Measurements from ENCODE around the gene IFI27. TPM values are rescaled to one million over a fixed set of nuclear protein-coding genes. Genes with fewer than 3 reads are reported as not detected.

The IFI27 gene
- total RNA-seq, 1 experiment from 2014 or later, result 2.6 TPM

- Histone ChIP-seq H3K4me1 (no peaks in the 10 kb centered on the region), H3K36me3 (ENCODE audit: control insufficient read depth, insufficient read depth, low read length) (no peaks in the 10 kb centered on the region), H3K4me3 (ENCODE audit: low read depth, low read length) (no peak overlapping the region), H3K9me3 (no peaks in the 10 kb centered on the region), H3K27me3 (replicated peaks; ENCODE audit: control insufficient read depth, insufficient read depth, low read length) (no peaks in the 10 kb centered on the region)
- H3K9me3 Mint-ChIP-seq (ENCODE audit: unreplicated experiment), result peaks cover 13% of the 10 kb centered on the region
- H3K27me3 Mint-ChIP-seq (ENCODE audit: insufficient read depth, unreplicated experiment), result peaks cover 3% of the 10 kb centered on the region
- H3K36me3 Mint-ChIP-seq (ENCODE audit: insufficient read depth, unreplicated experiment), result no peaks in the 10 kb centered on the region
- no peak overlapping the region for H3K27ac Mint-ChIP-seq (ENCODE audit: unreplicated experiment)
- no peak overlapping the region for H3K4me3 Mint-ChIP-seq (ENCODE audit: unreplicated experiment)
- POLR2A ChIA-PET, result no interaction called here
- peaks cover 10% of the 10 kb centered on the region for H3K4me1 Mint-ChIP-seq (ENCODE audit: low read depth, unreplicated experiment)
- peak in 1 of 2 experiments; percentile 74 for DNase-seq
- BruUV-seq (replicated peaks), result no TSS peak
- intact Hi-C loops (cut with micrococcal nuclease; ENCODE audit: unreplicated experiment), result loop anchor here (1.0 to 10.0 kb wide), 3 partner anchors 48 to 352 kb away; no protein-coding TSS in a partner anchor
- TF ChIP-seq, protein P1, sequence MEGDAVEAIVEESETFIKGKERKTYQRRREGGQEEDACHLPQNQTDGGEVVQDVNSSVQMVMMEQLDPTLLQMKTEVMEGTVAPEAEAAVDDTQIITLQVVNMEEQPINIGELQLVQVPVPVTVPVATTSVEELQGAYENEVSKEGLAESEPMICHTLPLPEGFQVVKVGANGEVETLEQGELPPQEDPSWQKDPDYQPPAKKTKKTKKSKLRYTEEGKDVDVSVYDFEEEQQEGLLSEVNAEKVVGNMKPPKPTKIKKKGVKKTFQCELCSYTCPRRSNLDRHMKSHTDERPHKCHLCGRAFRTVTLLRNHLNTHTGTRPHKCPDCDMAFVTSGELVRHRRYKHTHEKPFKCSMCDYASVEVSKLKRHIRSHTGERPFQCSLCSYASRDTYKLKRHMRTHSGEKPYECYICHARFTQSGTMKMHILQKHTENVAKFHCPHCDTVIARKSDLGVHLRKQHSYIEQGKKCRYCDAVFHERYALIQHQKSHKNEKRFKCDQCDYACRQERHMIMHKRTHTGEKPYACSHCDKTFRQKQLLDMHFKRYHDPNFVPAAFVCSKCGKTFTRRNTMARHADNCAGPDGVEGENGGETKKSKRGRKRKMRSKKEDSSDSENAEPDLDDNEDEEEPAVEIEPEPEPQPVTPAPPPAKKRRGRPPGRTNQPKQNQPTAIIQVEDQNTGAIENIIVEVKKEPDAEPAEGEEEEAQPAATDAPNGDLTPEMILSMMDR (IDR thresholded peaks at IDR 0.05; ENCODE audit: insufficient read depth in 1 of 2, low read depth in 1 of 2, low read length in 1 of 2, severe bottlenecking in 1 of 2, unreplicated experiment in 1 of 2), result peak; percentile 63 to 70
- CTCF ChIA-PET, result interaction anchor here (0.7 to 1.4 kb wide), 8 partner anchors 9 to 353 kb away, joined by 3 to 11 read pairs (median 5); partner anchors contain the start of genes DDX24 and IFI27L1
Measured at GRCh38 chr14:94132285-94132887, 21.9 kb downstream of the IFI27 start.

GRCh38 chr14:94135476-94135875 lies 24.9 kb downstream of the IFI27 start:
- no peaks in the 10 kb centered on the region for H3K4me1 ChIP-seq
- no TSS peak for BruUV-seq (replicated peaks)
- H3K27me3 ChIP-seq (replicated peaks; ENCODE audit: control insufficient read depth, insufficient read depth, low read length), result no peaks in the 10 kb centered on the region
- CTCF ChIA-PET, result no interaction called here
- POLR2A ChIA-PET, result no interaction called here
- TF ChIP-seq, protein P1 (IDR thresholded peaks at IDR 0.05; ENCODE audit: insufficient read depth in 1 of 2, low read depth in 1 of 2, low read length in 1 of 2, severe bottlenecking in 1 of 2, unreplicated experiment in 1 of 2), result no peak
- Mint-ChIP-seq H3K4me3 (ENCODE audit: unreplicated experiment) (no peak overlapping the region), H3K36me3 (ENCODE audit: insufficient read depth, unreplicated experiment) (no peaks in the 10 kb centered on the region), H3K9me3 (ENCODE audit: unreplicated experiment) (peaks cover 13% of the 10 kb centered on the region), H3K27ac (ENCODE audit: unreplicated experiment) (no peak overlapping the region), H3K4me1 (ENCODE audit: low read depth, unreplicated experiment) (peaks cover under 1% of the 10 kb centered on the region), H3K27me3 (ENCODE audit: insufficient read depth, unreplicated experiment) (peaks cover 6% of the 10 kb centered on the region)
- H3K4me3 ChIP-seq (ENCODE audit: low read depth, low read length), result no peak overlapping the region
- H3K36me3 ChIP-seq (ENCODE audit: control insufficient read depth, insufficient read depth, low read length), result no peaks in the 10 kb centered on the region
- H3K9me3 ChIP-seq, result no peaks in the 10 kb centered on the region
- intact Hi-C loops (cut with micrococcal nuclease; ENCODE audit: unreplicated experiment), result loop anchor here (10.0 kb wide), 2 partner anchors 289 to 349 kb away; no protein-coding TSS in a partner anchor
- DNase-seq, result no peak

- no TSS peak for BruUV-seq (replicated peaks)
- ChIA-PET POLR2A (no interaction called here), CTCF (interaction anchor here (0.8 to 1.4 kb wide), 8 partner anchors 38 to 349 kb away, joined by 3 to 31 read pairs (median 6); partner anchors contain the start of gene PPP4R4)
- Histone ChIP-seq H3K27me3 (replicated peaks; ENCODE audit: control insufficient read depth, insufficient read depth, low read length) (no peaks in the 10 kb centered on the region), H3K9me3 (no peaks in the 10 kb centered on the region), H3K36me3 (ENCODE audit: control insufficient read depth, insufficient read depth, low read length) (no peaks in the 10 kb centered on the region), H3K4me3 (ENCODE audit: low read depth, low read length) (no peak overlapping the region), H3K4me1 (no peaks in the 10 kb centered on the region)
- TF ChIP-seq, protein P1 (IDR thresholded peaks at IDR 0.05; ENCODE audit: insufficient read depth in 1 of 2, low read depth in 1 of 2, low read length in 1 of 2, severe bottlenecking in 1 of 2, unreplicated experiment in 1 of 2), result peak; percentile 82 to 90
- Mint-ChIP-seq H3K27me3 (ENCODE audit: insufficient read depth, unreplicated experiment) (peaks cover 6% of the 10 kb centered on the region), H3K4me3 (ENCODE audit: unreplicated experiment) (no peak overlapping the region), H3K4me1 (ENCODE audit: low read depth, unreplicated experiment) (no peaks in the 10 kb centered on the region), H3K9me3 (ENCODE audit: unreplicated experiment) (peaks cover 13% of the 10 kb centered on the region), H3K36me3 (ENCODE audit: insufficient read depth, unreplicated experiment) (no peaks in the 10 kb centered on the region), H3K27ac (ENCODE audit: unreplicated experiment) (no peak overlapping the region)
- intact Hi-C loops (cut with micrococcal nuclease; ENCODE audit: unreplicated experiment), result loop anchor here (1.0 to 10.0 kb wide), 5 partner anchors 85 to 348 kb away; no protein-coding TSS in a partner anchor
- DNase-seq, result peak; percentile 71 to 79
Measured at GRCh38 chr14:94136575-94137331, 26.2 kb downstream of the IFI27 start.

Data from Caco-2 (cell line).